ENCODE measurements around the gene FHOD3. TPM values are rescaled to one million over a fixed set of nuclear protein-coding genes. Genes with fewer than 3 reads are reported as not detected.
"Not testable (repeated sequence)": the region's sequence is repeated elsewhere in the genome, so short reads cannot be mapped to it uniquely, and the experiment has no call there.

FHOD3 gene
- total RNA-seq, 1 donor from 2014 or later, result 33.3 TPM

- no peak for ATAC-seq
- no peak for DNase-seq (ENCODE audit: low spot score)
- intact Hi-C loops (cut with DNase I), result no loop called here
These were observed 480.1 kb downstream of the FHOD3 start for GRCh38 chr18:36777566-36777965.

DNA sequence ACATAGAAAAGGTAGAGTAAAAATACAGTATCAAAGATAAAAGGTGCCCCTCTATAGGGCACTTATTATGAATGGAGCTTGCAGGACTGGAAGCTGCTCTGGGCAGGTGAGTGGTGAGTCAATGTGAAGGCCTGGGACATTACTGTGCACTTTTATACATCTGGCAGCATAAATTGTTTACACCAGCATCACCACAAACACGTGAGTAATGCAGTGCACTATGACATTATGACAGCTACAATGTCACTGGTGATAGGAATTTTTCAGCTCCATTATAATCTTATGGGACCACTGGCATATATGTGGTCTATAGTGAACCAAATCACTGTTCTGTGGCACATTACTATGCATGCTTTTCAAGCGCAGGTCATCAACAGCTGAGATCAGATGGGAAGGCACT is 483.2 kb downstream of the FHOD3 start:
- intact Hi-C loops (cut with DNase I), result no loop called here
- ATAC-seq (no peak), DNase-seq (ENCODE audit: low spot score) (no peak)

- DNase-seq (ENCODE audit: low spot score) (no peak), ATAC-seq (no peak)
- intact Hi-C loops (cut with DNase I), result no loop called here
These were observed 485.2 kb downstream of the FHOD3 start for GRCh38 chr18:36782710-36783109.

GRCh38 chr18:36783792-36784191 is 486.3 kb downstream of the FHOD3 start:
- no peak for ATAC-seq
- intact Hi-C loops (cut with DNase I), result no loop called here
- no peak for DNase-seq (ENCODE audit: low spot score)

GRCh38 chr18:36786686-36787085 is 489.2 kb downstream of the FHOD3 start:
- intact Hi-C loops (cut with DNase I), result no loop called here
- ATAC-seq (peak; percentile 96), DNase-seq (ENCODE audit: low spot score) (peak; percentile 73)

- ATAC-seq (no peak), DNase-seq (ENCODE audit: low spot score) (no peak)
- intact Hi-C loops (cut with DNase I), result no loop called here
These were observed 495.2 kb downstream of the FHOD3 start for GRCh38 chr18:36792634-36793283.

GRCh38 chr18:36798738-36799473 is 501.4 kb downstream of the FHOD3 start:
- no peak for ATAC-seq
- intact Hi-C loops (cut with DNase I), result no loop called here
- DNase-seq (ENCODE audit: low spot score), result no peak

- DNase-seq (ENCODE audit: low spot score), result no peak
- intact Hi-C loops (cut with DNase I), result no loop called here
- no peak for ATAC-seq
These were observed 507.6 kb downstream of the FHOD3 start for GRCh38 chr18:36805105-36805504.

GRCh38 chr18:36808681-36809080 is 511.2 kb downstream of the FHOD3 start:
- ATAC-seq (no peak), DNase-seq (ENCODE audit: low spot score) (no peak)
- intact Hi-C loops (cut with DNase I), result no loop called here

GRCh38 chr18:36809590-36810381 is 512.3 kb downstream of the FHOD3 start:
- no peak for DNase-seq (ENCODE audit: low spot score)
- peak; percentile 82 for ATAC-seq
- intact Hi-C loops (cut with DNase I), result no loop called here

GRCh38 chr18:36811430-36811829 is 513.9 kb downstream of the FHOD3 start:
- intact Hi-C loops (cut with DNase I), result no loop called here
- no peak for DNase-seq (ENCODE audit: low spot score)

DNA sequence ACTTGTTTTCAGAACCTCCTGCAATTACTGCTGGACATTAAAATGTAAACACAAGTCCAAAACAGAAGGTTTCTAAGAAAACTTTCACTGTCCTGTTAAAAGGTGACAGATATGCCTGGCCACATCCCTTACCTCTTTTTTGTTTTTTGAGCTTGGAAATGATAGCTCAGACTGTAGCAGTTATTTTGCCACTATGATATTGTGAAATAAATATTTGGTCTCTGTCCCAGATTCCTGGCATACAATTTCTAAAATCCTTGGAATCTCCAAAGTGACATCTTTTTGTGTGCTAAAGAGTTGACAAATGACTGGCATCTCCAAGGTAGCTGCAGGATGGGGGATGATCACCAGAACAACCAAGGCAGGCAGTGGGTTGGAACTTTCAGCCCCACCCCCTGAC is 514.4 kb downstream of the FHOD3 start:
- no peak for DNase-seq (ENCODE audit: low spot score)
- peak; percentile 25 for ATAC-seq
- intact Hi-C loops (cut with DNase I), result no loop called here

More at GRCh38 chr18:36811430-36811829, 513.9 kb downstream of the FHOD3 start:
- peak; percentile 38 for ATAC-seq

- ATAC-seq (peak; percentile 57), DNase-seq (ENCODE audit: low spot score) (no peak)
- intact Hi-C loops (cut with DNase I), result no loop called here
These were observed 515.2 kb downstream of the FHOD3 start for GRCh38 chr18:36812678-36813077.

DNA sequence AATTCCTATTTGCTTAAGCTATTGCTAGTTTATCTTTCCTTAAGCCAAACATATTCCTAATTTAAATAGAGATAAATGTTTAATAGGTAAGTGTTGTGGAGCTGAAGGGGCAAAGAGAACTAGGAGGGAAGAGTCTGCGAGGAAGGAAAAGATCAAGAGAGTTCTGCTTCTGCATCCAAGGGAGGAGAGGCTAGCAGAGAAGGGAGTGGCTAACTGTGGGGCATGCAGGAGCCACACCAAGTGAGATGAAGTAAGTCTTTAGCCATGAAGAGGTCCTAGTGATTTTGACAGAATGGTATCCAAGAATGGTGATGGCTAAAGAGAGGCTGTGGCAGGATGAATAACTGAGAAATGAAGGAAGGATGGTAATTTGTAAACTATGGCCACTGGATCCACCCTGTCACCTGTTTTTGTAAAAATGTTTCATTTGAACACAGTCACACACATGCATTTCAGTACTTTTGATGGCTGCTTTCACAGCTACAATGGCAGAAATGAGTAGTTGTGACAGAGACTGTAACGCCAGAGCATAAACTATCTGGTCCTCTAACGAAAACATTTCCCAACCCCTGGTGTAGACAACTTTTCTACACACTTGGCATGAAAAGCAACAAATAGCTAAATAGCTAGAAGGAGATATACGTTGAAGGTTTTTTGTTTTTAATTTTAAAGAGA is 515.7 kb downstream of the FHOD3 start:
- ATAC-seq (no peak), DNase-seq (ENCODE audit: low spot score) (no peak)
- intact Hi-C loops (cut with DNase I), result no loop called here

- intact Hi-C loops (cut with DNase I), result no loop called here
- DNase-seq (ENCODE audit: low spot score) (no peak), ATAC-seq (no peak)
These were observed 516.3 kb downstream of the FHOD3 start for GRCh38 chr18:36813824-36814223.

GRCh38 chr18:36814994-36815393 is 517.5 kb downstream of the FHOD3 start:
- no peak for ATAC-seq
- no peak for DNase-seq (ENCODE audit: low spot score)
- intact Hi-C loops (cut with DNase I), result no loop called here

DNA sequence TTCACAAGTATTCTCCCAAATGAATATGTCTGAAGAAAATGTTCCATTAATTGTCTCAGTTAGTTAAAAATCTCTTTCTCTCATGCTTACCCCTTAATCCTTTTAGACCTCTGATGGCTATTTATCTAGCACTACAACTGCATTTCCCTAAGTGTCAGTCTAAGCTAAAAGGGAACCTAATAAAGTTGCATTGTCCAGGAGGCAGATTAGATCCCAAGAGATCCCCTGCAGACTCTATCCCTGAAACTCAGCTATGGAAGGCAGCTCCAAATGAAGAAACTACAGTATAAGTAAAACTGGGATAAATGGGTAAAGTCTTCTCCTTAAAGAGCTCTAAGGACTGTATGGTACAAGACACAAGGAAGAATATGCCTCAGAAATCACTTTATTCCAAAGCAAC is 518.6 kb downstream of the FHOD3 start:
- intact Hi-C loops (cut with DNase I); DNase-seq (ENCODE audit: low spot score); ATAC-seq: not testable (repeated sequence)

- intact Hi-C loops (cut with DNase I), result no loop called here
- ATAC-seq (no peak), DNase-seq (ENCODE audit: low spot score) (no peak)
These were observed 519.5 kb downstream of the FHOD3 start for GRCh38 chr18:36817039-36817438.

DNA sequence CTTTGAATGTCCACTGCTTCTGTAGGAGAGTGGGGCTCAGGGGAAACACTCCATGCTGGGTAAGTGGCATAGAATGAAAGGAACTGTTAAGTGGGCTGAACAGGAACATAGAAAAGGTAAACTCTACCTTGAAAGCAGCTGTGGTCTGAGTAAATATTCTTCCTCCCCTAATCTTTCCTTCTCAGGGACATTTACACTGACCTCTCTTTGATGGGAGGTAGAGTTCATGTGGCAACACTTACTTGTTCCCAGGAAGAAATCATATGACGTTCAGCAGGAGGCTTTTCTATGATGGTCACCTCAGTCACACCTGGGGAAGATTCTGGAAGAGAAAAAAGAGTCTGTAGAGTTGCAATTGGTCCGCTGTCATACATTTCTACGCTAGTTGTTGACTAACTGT is 521.1 kb downstream of the FHOD3 start:
- intact Hi-C loops (cut with DNase I), result no loop called here
- DNase-seq (ENCODE audit: low spot score) (no peak), ATAC-seq (no peak)
